Measurements from ENCODE around the gene KCTD14.

DNA sequence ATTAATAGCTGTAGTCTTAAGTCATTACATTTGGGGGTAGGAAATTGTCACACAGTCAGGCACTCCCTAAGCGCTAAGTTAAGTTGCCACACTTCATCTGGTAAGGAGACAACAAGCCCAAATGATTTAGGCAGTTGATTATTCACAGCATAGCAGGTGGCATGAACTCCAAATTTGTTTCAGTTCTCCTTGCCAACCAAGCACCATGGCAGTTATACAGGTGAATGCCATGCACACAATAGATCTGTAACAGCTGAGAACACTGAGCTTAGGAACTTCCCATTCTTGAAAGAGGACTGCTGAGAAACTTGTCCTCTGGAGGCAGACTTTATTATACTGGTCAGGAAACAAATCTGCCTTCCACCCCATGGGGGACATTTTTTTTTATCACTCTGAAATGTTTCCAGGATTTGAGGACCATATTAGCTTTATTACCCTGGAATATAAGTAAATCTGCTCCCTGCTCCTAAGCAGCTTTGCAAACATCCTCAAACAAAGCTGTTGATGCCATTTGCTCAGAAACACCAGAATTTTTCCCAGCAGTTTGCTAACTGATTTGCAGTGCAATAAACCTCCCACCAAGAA is 23.5 kb downstream of the KCTD14 start:
- TF ChIP-seq, protein P1, sequence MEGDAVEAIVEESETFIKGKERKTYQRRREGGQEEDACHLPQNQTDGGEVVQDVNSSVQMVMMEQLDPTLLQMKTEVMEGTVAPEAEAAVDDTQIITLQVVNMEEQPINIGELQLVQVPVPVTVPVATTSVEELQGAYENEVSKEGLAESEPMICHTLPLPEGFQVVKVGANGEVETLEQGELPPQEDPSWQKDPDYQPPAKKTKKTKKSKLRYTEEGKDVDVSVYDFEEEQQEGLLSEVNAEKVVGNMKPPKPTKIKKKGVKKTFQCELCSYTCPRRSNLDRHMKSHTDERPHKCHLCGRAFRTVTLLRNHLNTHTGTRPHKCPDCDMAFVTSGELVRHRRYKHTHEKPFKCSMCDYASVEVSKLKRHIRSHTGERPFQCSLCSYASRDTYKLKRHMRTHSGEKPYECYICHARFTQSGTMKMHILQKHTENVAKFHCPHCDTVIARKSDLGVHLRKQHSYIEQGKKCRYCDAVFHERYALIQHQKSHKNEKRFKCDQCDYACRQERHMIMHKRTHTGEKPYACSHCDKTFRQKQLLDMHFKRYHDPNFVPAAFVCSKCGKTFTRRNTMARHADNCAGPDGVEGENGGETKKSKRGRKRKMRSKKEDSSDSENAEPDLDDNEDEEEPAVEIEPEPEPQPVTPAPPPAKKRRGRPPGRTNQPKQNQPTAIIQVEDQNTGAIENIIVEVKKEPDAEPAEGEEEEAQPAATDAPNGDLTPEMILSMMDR (conservative IDR thresholded peaks at IDR 0.05 in 1 of 2, IDR thresholded peaks at IDR 0.05 in 1 of 2; ENCODE audit: extremely low read depth in 1 of 2, insufficient read depth in 1 of 2, low read depth in 1 of 2, low read length in 2 of 2) = no peak
- no peak for TF ChIP-seq EZH2 (IDR thresholded peaks at IDR 0.05; ENCODE audit: borderline replicate concordance, low read length)
